OCI-M2 (cell line): Measurements from ENCODE around the gene DLL3.

ENCODE experiments used
- DNase-seq: peaks from one replicate; lab custom pipeline; 2025; ENCODE audit not compliant: unreplicated experiment; lab: John Stamatoyannopoulos, UW

The DLL3 gene

GRCh38 chr19:39550197-39550596 is 51.5 kb downstream of the DLL3 start:
- DNase-seq: no peak

DNA sequence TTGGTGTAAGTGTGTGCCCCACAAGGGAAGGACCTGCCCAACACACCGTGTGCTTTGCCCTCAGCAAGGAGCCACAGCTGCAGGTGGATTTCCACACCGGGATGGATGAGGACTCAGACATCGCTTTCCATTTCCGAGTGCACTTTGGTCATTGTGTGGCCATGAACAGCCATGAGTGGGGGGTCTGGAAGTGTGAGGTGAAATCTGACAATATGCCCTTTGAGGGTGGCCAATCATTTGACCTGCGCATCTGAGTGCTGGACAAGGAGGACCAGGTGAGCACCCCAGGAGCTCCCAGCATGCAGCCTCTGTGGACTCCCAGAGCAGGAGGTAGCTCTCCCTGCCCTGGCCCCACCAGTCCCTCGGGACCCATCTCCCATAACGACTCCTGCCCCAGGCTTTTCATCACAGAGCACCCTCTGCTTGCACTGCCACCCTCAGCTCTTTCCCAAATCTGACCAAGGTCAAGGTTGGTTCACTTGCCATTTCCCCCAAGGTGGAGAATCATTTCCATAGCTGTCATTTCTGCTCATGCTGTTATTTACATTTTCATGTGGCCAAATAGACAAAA is 54.4 kb downstream of the DLL3 start:
- no peak for DNase-seq

DNA sequence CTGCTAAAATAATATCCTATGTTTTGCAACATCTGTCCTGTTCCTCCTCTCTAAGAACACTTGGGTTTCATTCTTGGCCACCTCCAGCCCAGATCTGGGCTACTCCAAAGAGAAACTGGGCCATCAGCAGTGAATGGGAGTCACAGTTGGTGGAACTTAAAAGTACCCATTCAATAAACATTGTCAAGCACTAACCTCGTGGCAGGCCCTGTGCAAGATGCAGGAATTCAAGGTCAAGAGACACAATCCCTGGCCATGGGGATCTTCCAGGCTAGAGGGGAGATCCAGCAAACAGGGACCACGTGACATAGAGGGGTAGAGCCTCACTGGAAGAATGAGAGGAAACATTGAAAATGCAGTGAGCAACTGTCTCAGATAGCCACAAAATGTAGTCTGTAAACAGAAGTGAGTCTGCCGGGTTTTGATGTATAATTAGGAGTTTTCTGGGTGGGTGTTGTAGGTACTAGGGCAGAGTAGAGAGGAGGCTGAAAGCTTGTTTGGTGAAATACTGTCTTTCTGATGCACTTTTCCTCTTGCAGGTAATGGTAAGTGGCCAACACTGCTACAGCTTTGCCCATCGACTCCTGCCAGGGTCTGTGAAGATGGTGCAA is 56.1 kb downstream of the DLL3 start:
- no peak for DNase-seq

GRCh38 chr19:39555883-39556282 is 57.1 kb downstream of the DLL3 start:
- DNase-seq: no peak
